ENCODE results near the gene TRA2B.

TRA2B gene

DNA sequence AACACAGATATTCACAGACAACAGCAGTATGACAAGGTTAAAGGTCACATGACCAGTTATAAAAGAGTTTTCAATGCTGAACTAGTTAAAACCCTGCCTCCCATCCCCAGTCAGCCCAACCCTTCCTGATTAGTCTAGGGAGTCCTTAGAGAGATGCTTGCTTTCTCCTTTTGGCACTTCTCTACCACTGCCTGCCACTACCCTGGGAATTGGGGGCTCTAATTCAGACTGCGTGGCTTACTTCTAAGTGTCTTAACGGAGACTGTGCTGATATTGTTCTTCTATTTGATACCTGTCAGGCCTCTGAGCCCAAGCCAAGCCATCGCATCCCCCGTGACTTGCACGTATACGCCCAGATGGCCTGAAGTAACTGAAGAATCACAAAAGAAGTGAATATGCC is 11.7 kb upstream of the TRA2B start:
- no peak for DNase-seq

- DNase-seq, result no peak
These were observed 10.5 kb upstream of the TRA2B start for GRCh38 chr3:185948292-185948691.

DNA sequence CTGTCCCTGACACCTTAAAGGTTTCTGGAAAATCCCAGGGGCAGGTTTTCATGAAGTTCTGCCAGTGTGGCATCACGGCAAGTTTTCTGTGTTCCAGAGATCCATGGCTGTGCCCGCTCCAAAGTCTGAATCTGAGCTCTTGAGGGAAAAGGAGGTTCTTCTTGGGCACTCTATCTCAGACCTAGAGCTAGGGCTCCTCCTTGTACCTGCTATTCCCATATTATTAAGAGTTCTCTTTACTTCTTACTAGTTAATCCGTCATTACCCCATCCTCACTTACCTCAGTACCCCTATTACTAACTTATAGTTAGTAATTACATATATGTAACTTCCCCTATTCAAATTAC is 5.9 kb upstream of the TRA2B start:
- DNase-seq, result no peak

- peak; percentile 16 to 47 for DNase-seq
These were observed 5.3 kb upstream of the TRA2B start for GRCh38 chr3:185942907-185943759.

DNA sequence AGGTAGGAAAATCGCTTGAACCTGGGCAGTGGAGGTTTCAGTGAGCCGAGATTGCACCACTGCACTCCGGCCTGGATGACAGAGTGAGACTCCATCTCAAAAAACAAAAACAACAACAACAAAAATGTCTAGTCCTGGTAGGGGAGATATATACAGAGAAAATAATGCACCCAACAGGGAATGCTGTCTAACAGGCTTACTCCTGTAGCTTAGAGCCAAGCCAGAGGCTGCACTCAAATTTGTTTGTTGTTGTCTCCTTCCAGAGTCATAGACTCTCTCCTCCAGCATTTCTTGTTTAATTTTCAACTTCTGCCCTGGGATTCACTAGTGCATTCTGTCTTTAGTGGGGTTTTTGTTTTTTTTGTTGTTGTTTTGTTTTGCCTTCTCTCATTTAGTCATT is 4.6 kb upstream of the TRA2B start:
- DNase-seq, result no peak

GRCh38 chr3:185940951-185941350 is 3.1 kb upstream of the TRA2B start:
- DNase-seq, result no peak

GRCh38 chr3:185939721-185940120 is 1.9 kb upstream of the TRA2B start:
- DNase-seq, result no peak

DNA sequence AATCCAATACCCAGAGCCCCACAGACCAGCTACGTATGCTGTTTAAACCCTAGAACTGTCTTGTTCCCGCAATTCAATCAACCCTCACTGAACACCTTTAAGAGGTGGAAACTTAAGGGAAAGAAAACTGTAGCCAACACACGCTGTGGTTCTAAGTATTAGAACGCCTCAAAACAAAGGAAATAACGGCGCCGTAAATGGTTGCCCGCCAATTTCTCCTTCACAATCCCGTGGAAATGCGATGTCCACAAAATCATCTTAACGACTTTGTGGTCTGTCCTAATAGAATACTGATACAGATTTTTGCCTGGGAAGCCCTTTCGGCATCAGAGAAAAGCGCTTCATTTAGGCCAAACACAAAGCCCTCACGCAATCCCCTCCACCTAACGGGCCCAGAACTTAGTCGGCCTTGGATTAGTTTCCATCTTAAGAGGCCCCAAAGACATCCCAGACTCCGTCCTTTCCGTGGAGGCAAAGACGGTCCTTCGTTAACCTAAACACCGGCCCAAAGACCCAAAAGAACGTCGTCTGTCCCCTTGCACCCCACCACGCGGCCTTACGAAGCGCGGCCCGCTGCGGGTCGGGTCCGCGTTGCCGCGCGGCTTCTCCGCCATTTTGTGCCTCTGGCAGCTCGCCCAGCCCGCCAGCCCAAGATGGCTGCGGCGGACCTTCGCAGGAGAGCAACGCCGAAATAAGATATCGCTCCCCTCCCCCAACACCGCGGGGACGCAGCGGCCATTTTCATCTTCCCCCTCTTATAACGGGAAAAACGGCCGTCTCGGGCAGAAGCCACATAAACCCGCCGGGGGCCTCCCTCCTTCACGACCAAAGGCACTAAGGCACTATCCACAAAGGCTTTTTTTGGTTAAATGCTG is 763 bp downstream of the TRA2B start:
- no peak for DNase-seq

- no peak for DNase-seq
These were observed 1.6 kb downstream of the TRA2B start for GRCh38 chr3:185936273-185936629.

GRCh38 chr3:185935465-185936272 is 2.1 kb downstream of the TRA2B start:
- no peak for DNase-seq

DNA sequence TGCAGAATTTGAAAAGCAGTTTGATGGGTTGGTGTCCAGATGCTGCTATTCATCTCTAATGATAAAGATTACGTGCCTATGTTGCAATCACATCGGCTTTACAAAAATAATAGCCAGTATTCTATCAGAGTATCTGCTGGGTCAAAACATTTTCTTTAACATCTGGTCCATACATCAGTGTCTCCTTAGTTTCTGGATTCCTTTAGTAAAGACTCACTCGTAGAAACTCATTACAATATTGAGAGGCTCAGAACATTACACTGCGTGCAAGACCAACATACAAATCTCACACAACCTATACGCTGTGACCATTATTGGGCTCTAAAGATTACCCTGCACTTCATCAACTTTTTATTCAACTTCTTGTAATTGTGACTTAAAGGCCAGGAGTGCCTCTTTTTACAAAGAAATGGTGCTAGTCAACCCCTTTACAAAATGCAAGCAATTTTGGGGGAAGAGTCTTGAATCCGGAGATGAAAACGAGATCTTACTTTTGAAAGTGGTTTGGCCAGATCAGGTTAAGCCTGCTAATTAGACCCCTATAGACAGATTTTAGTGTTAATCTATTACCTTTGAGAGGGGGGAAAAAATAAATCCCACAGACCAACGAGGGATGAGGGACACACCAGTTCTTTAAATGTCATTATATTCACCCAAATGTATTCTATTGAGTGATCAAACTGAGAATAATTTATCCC is 2.9 kb downstream of the TRA2B start:
- no peak for DNase-seq

DNA sequence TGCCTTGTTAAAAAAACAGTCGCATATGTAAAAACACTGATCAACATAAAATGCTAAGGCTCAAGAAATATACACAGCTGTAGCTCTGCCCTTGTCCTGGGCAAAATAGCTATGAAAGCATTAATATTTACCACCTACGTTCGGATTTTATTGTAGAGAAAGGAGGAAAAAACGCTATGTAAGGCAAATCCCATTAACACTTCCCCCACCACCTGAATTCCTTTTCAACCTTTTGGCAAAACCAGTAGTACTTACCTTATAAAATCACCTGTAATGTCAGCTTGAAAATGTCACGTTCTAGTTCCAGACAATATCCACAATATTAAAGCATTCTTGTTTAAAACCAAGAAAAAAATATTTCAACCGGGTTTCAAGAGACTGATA is 3.6 kb downstream of the TRA2B start:
- DNase-seq, result no peak

DNA sequence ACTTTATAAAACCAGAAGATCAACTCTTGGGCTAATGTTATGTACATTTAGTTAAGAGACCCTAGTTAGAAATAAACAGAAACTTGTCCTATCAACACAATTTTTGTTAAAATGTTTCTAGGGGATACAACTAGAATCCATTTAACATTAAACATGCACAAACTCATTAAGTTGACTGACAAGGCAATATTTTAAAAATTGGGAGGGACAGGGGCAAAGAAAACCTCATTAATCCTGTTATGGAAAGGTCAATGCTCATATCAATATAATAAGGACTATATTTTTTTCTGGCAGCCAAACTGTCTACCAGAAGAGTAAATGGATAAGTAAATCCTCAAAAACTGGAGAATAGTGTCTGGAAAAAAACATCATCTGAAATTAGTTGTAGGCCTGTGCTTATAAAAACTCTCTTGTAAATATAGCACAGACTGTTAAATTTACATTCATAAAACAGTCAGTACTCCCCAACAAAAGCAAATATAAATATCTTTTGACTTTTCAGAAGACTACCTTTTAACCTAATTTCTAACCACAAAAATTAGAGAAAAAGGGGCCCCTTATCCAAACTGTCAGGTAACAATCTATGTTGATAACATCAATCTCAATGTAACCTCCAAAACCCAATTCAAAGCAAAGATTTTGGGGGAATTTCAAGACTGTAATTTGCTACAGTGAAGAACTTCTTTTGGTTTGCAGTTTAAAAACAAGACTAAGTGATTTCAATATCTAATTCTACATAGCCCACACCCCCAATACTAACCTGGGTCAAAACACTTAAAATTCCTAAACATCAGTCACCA is 4.2 kb downstream of the TRA2B start:
- no peak for DNase-seq

DNA sequence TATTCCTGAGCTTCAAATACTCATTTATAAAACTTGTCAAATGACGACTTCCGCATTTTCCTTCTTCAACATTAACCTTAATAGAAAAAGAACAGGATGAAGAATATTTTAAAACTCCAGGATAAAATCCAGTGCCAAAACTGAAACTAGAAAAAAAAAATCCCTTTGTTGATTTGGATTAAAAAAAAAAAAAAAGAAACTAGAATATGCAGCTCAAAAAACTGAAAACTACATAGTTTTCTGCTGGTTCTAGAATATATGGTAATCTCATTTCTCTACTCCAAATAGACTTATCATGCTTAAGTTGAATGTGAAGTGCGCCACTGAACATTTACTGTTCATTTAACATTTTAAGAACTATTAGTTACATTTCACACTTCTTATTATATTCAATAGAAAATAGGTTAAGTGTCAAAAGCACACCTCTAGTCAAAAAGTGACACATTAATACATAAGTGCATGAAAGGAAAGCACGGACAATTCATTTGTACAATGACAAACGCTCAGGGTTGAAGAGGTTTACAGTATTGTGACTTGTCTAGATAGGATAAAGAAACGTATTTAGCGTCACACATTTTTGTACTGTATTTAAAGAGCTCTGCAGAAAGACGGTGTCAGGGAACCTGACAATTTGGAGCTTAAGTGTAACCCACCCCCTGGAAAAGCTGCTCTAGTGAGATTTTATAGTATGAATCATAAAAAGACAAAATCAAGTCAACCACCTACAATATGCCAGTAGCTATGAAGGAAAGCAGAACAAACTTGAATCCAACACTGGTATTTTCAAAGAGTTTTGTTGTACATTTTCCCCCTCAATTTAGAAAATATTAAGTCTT is 5.8 kb downstream of the TRA2B start:
- DNase-seq, result no peak

GRCh38 chr3:185930393-185931107 is 7.3 kb downstream of the TRA2B start:
- DNase-seq, result no peak

DNA sequence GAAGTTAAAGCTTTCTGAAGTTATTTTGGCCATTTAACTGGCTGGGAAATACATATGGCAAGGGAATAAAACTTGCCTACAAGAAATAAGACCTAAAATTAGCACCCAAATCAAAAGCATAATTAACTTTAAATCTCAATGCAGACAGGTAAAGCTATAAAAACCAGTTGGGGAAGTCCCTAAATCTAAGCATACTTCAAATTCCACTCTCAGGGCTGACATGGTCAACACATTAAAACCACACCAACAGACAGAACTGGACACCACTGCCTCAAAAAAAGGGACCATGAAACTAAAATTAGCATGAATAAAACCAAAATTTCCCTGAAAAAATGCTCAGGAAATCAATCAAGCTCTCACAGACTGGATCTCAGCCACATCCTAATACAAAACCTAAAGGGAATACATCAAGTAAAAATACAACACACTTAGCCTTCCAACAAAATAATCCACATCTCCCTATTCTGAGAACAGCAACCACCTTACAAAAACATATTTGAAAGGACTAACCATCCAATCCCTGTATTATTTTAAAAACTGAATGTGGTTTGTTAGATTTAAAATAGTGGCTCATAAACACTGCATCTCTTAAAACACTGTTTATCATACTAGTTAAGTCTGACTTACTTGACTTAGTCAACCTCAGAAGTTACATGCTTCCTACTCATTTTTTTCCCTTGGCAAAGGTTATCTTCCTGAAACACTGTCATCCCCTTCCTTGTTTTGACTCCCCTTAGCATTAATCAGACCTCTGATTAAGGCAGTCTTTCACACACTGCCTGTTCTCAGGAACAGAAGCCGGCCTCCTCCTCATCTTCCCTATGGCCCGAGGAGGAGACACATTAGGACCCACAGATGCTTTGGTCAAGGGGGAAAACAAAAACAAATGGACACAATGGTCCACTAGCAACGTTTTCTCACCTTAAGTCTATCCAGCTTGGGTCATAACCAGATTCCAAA is 8.3 kb downstream of the TRA2B start:
- no peak for DNase-seq

- no peak for DNase-seq
These were observed 9.3 kb downstream of the TRA2B start for GRCh38 chr3:185928496-185928895.

- DNase-seq, result no peak
These were observed 10.2 kb downstream of the TRA2B start for GRCh38 chr3:185927501-185928200.
